AG04450 (cell line): ENCODE results near the gene PKP3. TPM values are rescaled to one million over a fixed set of nuclear protein-coding genes. Genes with fewer than 3 reads are reported as not detected.
"Not testable (repeated sequence)": the region's sequence is repeated elsewhere in the genome, so short reads cannot be mapped to it uniquely, and the experiment has no call there.

Source experiments
- CTCF ChIA-PET: fragments of 300-600, 350-600 bp; formaldehyde crosslinking; extraction: SDS; loops from one replicate; lab custom pipeline; 2022; ENCODE audit warnings: antibody characterized with exemption, inconsistent platforms; lab: Charles Lee
- POLR2A ChIA-PET: fragments of 350-600 bp; formaldehyde crosslinking; extraction: SDS; loops from one replicate; lab custom pipeline; 2021; ENCODE audit warnings: antibody characterized with exemption, inconsistent platforms; lab: Yijun Ruan, JAX
- DNase-seq: peaks from one replicate; pipeline ENCODE4 v3.0.0-alpha.2; 2011; ENCODE audit warnings: low read depth, low spot score
- H3K27ac ChIP-seq: one replicate; pipeline ENCODE4 v1.5.1; 2012; ENCODE audit warnings: low read depth, low read length, control low read depth
- H3K27me3 ChIP-seq: one replicate; pipeline ENCODE4 v1.6.0; 2012; ENCODE audit warnings: low read length; ENCODE audit not compliant: control insufficient read depth, insufficient read depth
- H3K4me3 ChIP-seq: 2 replicates; pipeline ENCODE4 v1.5.1; 2011; ENCODE audit warnings: mild to moderate bottlenecking, low read depth, low read length, control low read depth
- H3K9me3 ChIP-seq: 2 replicates; pipeline ENCODE4 v1.5.1; 2012; ENCODE audit warnings: low read length; ENCODE audit not compliant: control insufficient read depth, insufficient read depth
- CTCF ChIP-seq: IDR thresholded peaks from 2 replicates; pipeline ENCODE4 v1.5.1; 2011; ENCODE audit warnings: low read depth, low read length, control low read depth, inconsistent platforms
- polyA plus RNA-seq: library from polyadenylated mRNA; depleted of rRNA; stranded (reverse); fragments of >200 nt; gene quantifications from 2 replicates; pipeline ENCODE4 v1.2.3, GENCODE V29; 2011

PKP3 gene
- polyA plus RNA-seq, 1 experiment = 0.55 TPM

- no peak for TF ChIP-seq CTCF
- Histone ChIP-seq H3K4me3 (no peak overlapping the region), H3K27ac (no peak overlapping the region), H3K27me3 (peaks cover 40% of the 10 kb centered on the region), H3K9me3 (peaks cover 9% of the 10 kb centered on the region)
- POLR2A ChIA-PET = no interaction called here
- DNase-seq = no peak
- CTCF ChIA-PET = no interaction called here
Measured at GRCh38 chr11:420911-421321, 26.9 kb downstream of the PKP3 start.

GRCh38 chr11:422249-422656, 28.2 kb downstream of the PKP3 start:
- no peak overlapping the region for H3K4me3 ChIP-seq
- H3K9me3 ChIP-seq = peaks cover 9% of the 10 kb centered on the region
- DNase-seq = no peak
- POLR2A ChIA-PET = no interaction called here
- TF ChIP-seq CTCF = no peak
- CTCF ChIA-PET = interaction anchor here (1.4 kb wide), 1 partner anchor 26 kb away, joined by 3 read pairs; no protein-coding TSS in a partner anchor
- H3K27ac ChIP-seq = no peak overlapping the region
- H3K27me3 ChIP-seq = peaks cover 46% of the 10 kb centered on the region

- DNase-seq = no peak
- Histone ChIP-seq H3K9me3 (peaks cover 9% of the 10 kb centered on the region), H3K27ac (no peak overlapping the region), H3K27me3 (peaks cover 27% of the 10 kb centered on the region), H3K4me3 (no peak overlapping the region)
- no peak for TF ChIP-seq CTCF
- ChIA-PET CTCF (no interaction called here), POLR2A (interaction anchor here (0.6 kb wide), 1 partner anchor 112 kb away, joined by 4 read pairs; no protein-coding TSS in a partner anchor)
Measured at GRCh38 chr11:424232-424631, 30.2 kb downstream of the PKP3 start.

GRCh38 chr11:424766-425165, 30.8 kb downstream of the PKP3 start:
- CTCF ChIA-PET, DNase-seq: not testable (repeated sequence)
- POLR2A ChIA-PET = interaction anchor here (0.6 kb wide), 1 partner anchor 112 kb away, joined by 4 read pairs; no protein-coding TSS in a partner anchor

GRCh38 chr11:425301-425700, 31.3 kb downstream of the PKP3 start:
- H3K27me3 ChIP-seq = peaks cover 22% of the 10 kb centered on the region
- CTCF ChIA-PET = interaction anchor here (0.6 to 1.3 kb wide), 2 partner anchors 24 to 35 kb away, joined by 4 to 11 read pairs; no protein-coding TSS in a partner anchor
- POLR2A ChIA-PET = no interaction called here

More at GRCh38 chr11:424766-425165, 30.8 kb downstream of the PKP3 start:
- not testable (repeated sequence) for H3K9me3 ChIP-seq, H3K27ac ChIP-seq, H3K4me3 ChIP-seq
- peaks cover 22% of the 10 kb centered on the region for H3K27me3 ChIP-seq

More at GRCh38 chr11:425301-425700, 31.3 kb downstream of the PKP3 start:
- Histone ChIP-seq H3K4me3 (no peak overlapping the region), H3K9me3 (peaks cover 9% of the 10 kb centered on the region), H3K27ac (no peak overlapping the region)
- no peak for DNase-seq
- TF ChIP-seq CTCF = no peak
